Activated CD4-positive, alpha-beta memory T cell treated with anti-CD3 and anti-CD28 coated beads for 36 hours (primary cell): ENCODE measurements around the gene BCAS2. TPM values are rescaled to one million over a fixed set of nuclear protein-coding genes. Genes with fewer than 3 reads are reported as not detected.

ENCODE experiments used
- CTCF ChIA-PET: fragments of 350-600 bp; sonication (Branson Sonifier 250); formaldehyde crosslinking; loops from one replicate; lab custom pipeline; 2021; ENCODE audit warnings: antibody characterized with exemption, inconsistent platforms; lab: Charles Lee
- POLR2A ChIA-PET: fragments of 350-600 bp; sonication (Branson Sonifier 250); formaldehyde crosslinking; loops from one replicate; lab custom pipeline; 2021; ENCODE audit warnings: antibody characterized with exemption; lab: Charles Lee
- DNase-seq: peaks from one replicate; pipeline ENCODE4 v3.0.0-alpha.2; 2020
- H3K27ac Mint-ChIP-seq: one replicate; pipeline ENCODE4 v1.8.0; 2021; ENCODE audit warnings: mixed read lengths
- H3K27me3 Mint-ChIP-seq: one replicate; pipeline ENCODE4 v1.8.0; 2021; ENCODE audit warnings: mixed read lengths
- H3K36me3 Mint-ChIP-seq: one replicate; pipeline ENCODE4 v1.8.0; 2021; ENCODE audit warnings: mixed read lengths
- H3K4me1 Mint-ChIP-seq: one replicate; pipeline ENCODE4 v1.8.0; 2021; ENCODE audit warnings: low read depth, mixed read lengths
- H3K4me3 Mint-ChIP-seq: one replicate; pipeline ENCODE4 v1.8.0; 2021; ENCODE audit warnings: mild to moderate bottlenecking, mixed read lengths
- H3K9me3 Mint-ChIP-seq: one replicate; pipeline ENCODE4 v1.8.0; 2021; ENCODE audit warnings: mixed read lengths
- intact Hi-C: fragments of 100-400 bp; cut with micrococcal nuclease; formaldehyde crosslinking; loops from one replicate; pipeline ENCODE4 v1.15.1; 2023
- total RNA-seq, 2 experiments: library from RNA; stranded (reverse); gene quantifications; one replicate each; pipeline ENCODE4 v1.2.3, GENCODE V29; 2021

The BCAS2 gene
- total RNA-seq, 2 experiments from 2014 or later: 48.5 to 49.0 TPM

- Mint-ChIP-seq H3K4me1 (no peaks in the 10 kb centered on the region), H3K27ac (no peak overlapping the region), H3K9me3 (no peaks in the 10 kb centered on the region), H3K36me3 (no peaks in the 10 kb centered on the region), H3K27me3 (no peaks in the 10 kb centered on the region), H3K4me3 (no peak overlapping the region)
- intact Hi-C loops: no loop called here
- CTCF ChIA-PET: no interaction called here
- POLR2A ChIA-PET: no interaction called here
- no peak for DNase-seq
Observed at GRCh38 chr1:114552106-114552639, 29.2 kb downstream of the BCAS2 start.

- intact Hi-C loops: no loop called here
- Mint-ChIP-seq H3K4me3 (no peak overlapping the region), H3K4me1 (no peaks in the 10 kb centered on the region), H3K27me3 (no peaks in the 10 kb centered on the region), H3K27ac (no peak overlapping the region), H3K36me3 (no peaks in the 10 kb centered on the region), H3K9me3 (no peaks in the 10 kb centered on the region)
- ChIA-PET CTCF (no interaction called here), POLR2A (no interaction called here)
- no peak for DNase-seq
Observed at GRCh38 chr1:114551400-114551799, 30.0 kb downstream of the BCAS2 start.

GRCh38 chr1:114550336-114550735, 31.1 kb downstream of the BCAS2 start:
- Mint-ChIP-seq H3K36me3 (no peaks in the 10 kb centered on the region), H3K27ac (no peak overlapping the region), H3K4me3 (no peak overlapping the region), H3K9me3 (no peaks in the 10 kb centered on the region), H3K27me3 (no peaks in the 10 kb centered on the region), H3K4me1 (no peaks in the 10 kb centered on the region)
- DNase-seq: no peak
- POLR2A ChIA-PET: no interaction called here
- CTCF ChIA-PET: no interaction called here
- intact Hi-C loops: no loop called here

- no peaks in the 10 kb centered on the region for H3K9me3 Mint-ChIP-seq
- DNase-seq: no peak
- ChIA-PET POLR2A (no interaction called here), CTCF (no interaction called here)
- H3K27ac Mint-ChIP-seq: no peak overlapping the region
- H3K36me3 Mint-ChIP-seq: no peaks in the 10 kb centered on the region
- no peaks in the 10 kb centered on the region for H3K27me3 Mint-ChIP-seq
- H3K4me1 Mint-ChIP-seq: no peaks in the 10 kb centered on the region
- intact Hi-C loops: no loop called here
- no peak overlapping the region for H3K4me3 Mint-ChIP-seq
Observed at GRCh38 chr1:114549137-114549536, 32.3 kb downstream of the BCAS2 start.

- H3K27ac Mint-ChIP-seq: no peak overlapping the region
- no peaks in the 10 kb centered on the region for H3K9me3 Mint-ChIP-seq
Observed at GRCh38 chr1:114547076-114547475, 34.3 kb downstream of the BCAS2 start.

GRCh38 chr1:114545796-114546195, 35.6 kb downstream of the BCAS2 start:
- no peaks in the 10 kb centered on the region for H3K9me3 Mint-ChIP-seq
- no peak overlapping the region for H3K27ac Mint-ChIP-seq
- no peak for DNase-seq
- intact Hi-C loops: no loop called here
- ChIA-PET CTCF (interaction anchor here (0.7 kb wide), 1 partner anchor 288 kb away, joined by 3 read pairs; no protein-coding TSS in a partner anchor), POLR2A (no interaction called here)
- no peaks in the 10 kb centered on the region for H3K4me1 Mint-ChIP-seq
- H3K4me3 Mint-ChIP-seq: no peak overlapping the region
- H3K27me3 Mint-ChIP-seq: peaks cover 1% of the 10 kb centered on the region
- H3K36me3 Mint-ChIP-seq: no peaks in the 10 kb centered on the region

More at GRCh38 chr1:114547076-114547475, 34.3 kb downstream of the BCAS2 start:
- POLR2A ChIA-PET: no interaction called here
- no peak for DNase-seq
- CTCF ChIA-PET: interaction anchor here (1.6 kb wide), 1 partner anchor 13 kb away, joined by 3 read pairs; no protein-coding TSS in a partner anchor
- Mint-ChIP-seq H3K4me3 (no peak overlapping the region), H3K27me3 (peaks cover 1% of the 10 kb centered on the region), H3K4me1 (no peaks in the 10 kb centered on the region), H3K36me3 (no peaks in the 10 kb centered on the region)
- intact Hi-C loops: no loop called here

- H3K4me1 Mint-ChIP-seq: no peaks in the 10 kb centered on the region
- ChIA-PET POLR2A (no interaction called here), CTCF (no interaction called here)
- H3K27ac Mint-ChIP-seq: no peak overlapping the region
- intact Hi-C loops: no loop called here
- no peak overlapping the region for H3K4me3 Mint-ChIP-seq
- H3K36me3 Mint-ChIP-seq: no peaks in the 10 kb centered on the region
- H3K9me3 Mint-ChIP-seq: no peaks in the 10 kb centered on the region
- DNase-seq: no peak
- peaks cover 1% of the 10 kb centered on the region for H3K27me3 Mint-ChIP-seq
Observed at GRCh38 chr1:114545315-114545714, 36.1 kb downstream of the BCAS2 start.

- Mint-ChIP-seq H3K4me1 (no peaks in the 10 kb centered on the region), H3K4me3 (no peak overlapping the region), H3K9me3 (no peaks in the 10 kb centered on the region), H3K27me3 (peaks cover 1% of the 10 kb centered on the region), H3K27ac (no peak overlapping the region), H3K36me3 (no peaks in the 10 kb centered on the region)
- no peak for DNase-seq
- intact Hi-C loops: no loop called here
- ChIA-PET POLR2A (no interaction called here), CTCF (no interaction called here)
Observed at GRCh38 chr1:114540821-114541220, 40.6 kb downstream of the BCAS2 start.

GRCh38 chr1:114540272-114540671, 41.1 kb downstream of the BCAS2 start:
- intact Hi-C loops: no loop called here
- H3K9me3 Mint-ChIP-seq: no peaks in the 10 kb centered on the region
- no peak overlapping the region for H3K27ac Mint-ChIP-seq
- POLR2A ChIA-PET: no interaction called here
- peaks cover 1% of the 10 kb centered on the region for H3K27me3 Mint-ChIP-seq
- no peak for DNase-seq
- H3K4me3 Mint-ChIP-seq: no peak overlapping the region
- no peaks in the 10 kb centered on the region for H3K36me3 Mint-ChIP-seq
- CTCF ChIA-PET: interaction anchor here (0.6 kb wide), 1 partner anchor 51 kb away, joined by 6 read pairs; no protein-coding TSS in a partner anchor
- H3K4me1 Mint-ChIP-seq: no peaks in the 10 kb centered on the region

- ChIA-PET POLR2A (no interaction called here), CTCF (no interaction called here)
- intact Hi-C loops: no loop called here
- H3K9me3 Mint-ChIP-seq: no peaks in the 10 kb centered on the region
- no peak overlapping the region for H3K27ac Mint-ChIP-seq
- H3K4me1 Mint-ChIP-seq: no peaks in the 10 kb centered on the region
- no peak overlapping the region for H3K4me3 Mint-ChIP-seq
- no peaks in the 10 kb centered on the region for H3K36me3 Mint-ChIP-seq
- no peak for DNase-seq
- H3K27me3 Mint-ChIP-seq: no peaks in the 10 kb centered on the region
Observed at GRCh38 chr1:114536043-114536442, 45.4 kb downstream of the BCAS2 start.

- no peak for DNase-seq
- intact Hi-C loops: no loop called here
- Mint-ChIP-seq H3K4me1 (no peaks in the 10 kb centered on the region), H3K27me3 (no peaks in the 10 kb centered on the region), H3K9me3 (no peaks in the 10 kb centered on the region), H3K27ac (no peak overlapping the region), H3K4me3 (no peak overlapping the region), H3K36me3 (no peaks in the 10 kb centered on the region)
- CTCF ChIA-PET: no interaction called here
- POLR2A ChIA-PET: no interaction called here
Observed at GRCh38 chr1:114535401-114535800, 46.0 kb downstream of the BCAS2 start.

- H3K4me1 Mint-ChIP-seq: no peaks in the 10 kb centered on the region
- intact Hi-C loops: no loop called here
- no peaks in the 10 kb centered on the region for H3K27me3 Mint-ChIP-seq
- H3K4me3 Mint-ChIP-seq: no peak overlapping the region
- no peak overlapping the region for H3K27ac Mint-ChIP-seq
- H3K36me3 Mint-ChIP-seq: no peaks in the 10 kb centered on the region
- CTCF ChIA-PET: no interaction called here
- no peaks in the 10 kb centered on the region for H3K9me3 Mint-ChIP-seq
- no peak for DNase-seq
- POLR2A ChIA-PET: no interaction called here
Observed at GRCh38 chr1:114531094-114531493, 50.3 kb downstream of the BCAS2 start.

GRCh38 chr1:114530224-114530623, 51.2 kb downstream of the BCAS2 start:
- Mint-ChIP-seq H3K36me3 (no peaks in the 10 kb centered on the region), H3K27ac (no peak overlapping the region), H3K9me3 (no peaks in the 10 kb centered on the region), H3K27me3 (no peaks in the 10 kb centered on the region), H3K4me1 (no peaks in the 10 kb centered on the region), H3K4me3 (no peak overlapping the region)
- no peak for DNase-seq
- intact Hi-C loops: no loop called here
- POLR2A ChIA-PET: no interaction called here
- CTCF ChIA-PET: no interaction called here
